Measurements from ENCODE around the gene PKN2.

PKN2 gene

DNA sequence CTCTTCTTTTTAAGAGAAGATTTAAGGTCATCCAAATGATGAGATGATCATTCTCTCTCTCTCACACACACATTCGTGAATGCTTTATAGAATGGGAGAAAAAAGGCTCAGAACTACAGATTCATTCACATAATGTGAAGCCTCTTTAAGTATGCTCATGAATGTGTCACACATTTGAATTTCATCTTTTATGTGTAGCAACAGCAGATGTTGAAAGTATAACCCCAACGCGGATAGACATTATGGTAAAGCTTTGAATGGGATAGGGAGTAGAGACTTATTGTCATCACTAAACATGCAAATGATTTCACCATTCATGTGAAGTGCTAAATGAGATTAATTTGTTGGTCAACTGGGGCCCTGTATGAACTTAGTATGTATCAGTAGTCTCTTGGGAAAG lies 15.7 kb upstream of the PKN2 start:
- DNase-seq, result no peak
- Histone ChIP-seq H3K9me3 (no peaks in the 10 kb centered on the region), H3K27me3 (no peaks in the 10 kb centered on the region), H3K36me3 (no peaks in the 10 kb centered on the region), H3K4me3 (ENCODE audit: low read depth, low read length) (no peak overlapping the region), H3K4me1 (no peaks in the 10 kb centered on the region)
- TF ChIP-seq, protein P1, sequence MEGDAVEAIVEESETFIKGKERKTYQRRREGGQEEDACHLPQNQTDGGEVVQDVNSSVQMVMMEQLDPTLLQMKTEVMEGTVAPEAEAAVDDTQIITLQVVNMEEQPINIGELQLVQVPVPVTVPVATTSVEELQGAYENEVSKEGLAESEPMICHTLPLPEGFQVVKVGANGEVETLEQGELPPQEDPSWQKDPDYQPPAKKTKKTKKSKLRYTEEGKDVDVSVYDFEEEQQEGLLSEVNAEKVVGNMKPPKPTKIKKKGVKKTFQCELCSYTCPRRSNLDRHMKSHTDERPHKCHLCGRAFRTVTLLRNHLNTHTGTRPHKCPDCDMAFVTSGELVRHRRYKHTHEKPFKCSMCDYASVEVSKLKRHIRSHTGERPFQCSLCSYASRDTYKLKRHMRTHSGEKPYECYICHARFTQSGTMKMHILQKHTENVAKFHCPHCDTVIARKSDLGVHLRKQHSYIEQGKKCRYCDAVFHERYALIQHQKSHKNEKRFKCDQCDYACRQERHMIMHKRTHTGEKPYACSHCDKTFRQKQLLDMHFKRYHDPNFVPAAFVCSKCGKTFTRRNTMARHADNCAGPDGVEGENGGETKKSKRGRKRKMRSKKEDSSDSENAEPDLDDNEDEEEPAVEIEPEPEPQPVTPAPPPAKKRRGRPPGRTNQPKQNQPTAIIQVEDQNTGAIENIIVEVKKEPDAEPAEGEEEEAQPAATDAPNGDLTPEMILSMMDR (IDR thresholded peaks at IDR 0.05; ENCODE audit: low read depth, low read length), result no peak

DNA sequence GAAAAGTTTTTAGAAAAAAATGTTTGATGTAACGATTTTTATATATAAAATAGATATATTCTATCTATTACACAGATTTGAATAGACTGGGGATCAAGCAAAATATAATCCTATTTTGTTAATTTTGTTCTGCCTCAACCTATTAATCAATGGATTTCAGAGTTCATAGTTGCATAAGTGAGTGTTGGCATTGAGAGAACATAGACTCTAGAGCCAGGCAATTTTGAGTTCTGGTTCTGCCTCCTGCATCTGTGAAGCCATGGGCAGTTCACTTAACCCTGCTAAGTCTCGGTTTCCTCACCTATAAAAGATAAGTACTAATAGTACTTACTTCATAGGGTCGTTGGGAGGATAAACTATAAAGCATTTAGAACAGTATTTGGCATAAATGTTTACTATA lies 13.6 kb upstream of the PKN2 start:
- no peaks in the 10 kb centered on the region for H3K27me3 ChIP-seq
- H3K4me3 ChIP-seq (ENCODE audit: low read depth, low read length), result no peak overlapping the region
- H3K36me3 ChIP-seq, result no peaks in the 10 kb centered on the region
- DNase-seq, result no peak
- TF ChIP-seq, protein P1 (IDR thresholded peaks at IDR 0.05; ENCODE audit: low read depth, low read length), result no peak
- no peaks in the 10 kb centered on the region for H3K4me1 ChIP-seq
- no peaks in the 10 kb centered on the region for H3K9me3 ChIP-seq

DNA sequence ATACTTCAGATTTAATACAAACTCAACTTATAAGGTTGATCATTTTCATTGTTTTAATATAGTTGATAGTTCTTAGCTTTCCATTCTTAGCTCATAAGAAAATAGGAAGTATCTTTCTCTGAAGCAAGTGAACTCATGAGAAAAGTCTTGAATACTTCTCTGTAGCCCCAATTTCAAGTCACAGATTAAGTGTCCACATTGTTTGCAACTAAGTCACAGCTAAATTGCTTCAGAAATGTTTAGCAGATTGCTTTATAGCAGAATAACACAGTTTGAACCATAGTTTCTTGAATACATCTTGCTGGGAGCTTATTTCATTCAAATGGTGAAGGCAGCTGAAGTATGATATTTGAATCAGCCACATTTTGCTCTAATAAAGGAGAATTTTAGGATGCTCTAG lies 10.6 kb upstream of the PKN2 start:
- Histone ChIP-seq H3K36me3 (no peaks in the 10 kb centered on the region), H3K9me3 (no peaks in the 10 kb centered on the region), H3K27me3 (no peaks in the 10 kb centered on the region), H3K4me3 (ENCODE audit: low read depth, low read length) (no peak overlapping the region), H3K4me1 (no peaks in the 10 kb centered on the region)
- TF ChIP-seq, protein P1 (IDR thresholded peaks at IDR 0.05; ENCODE audit: low read depth, low read length), result no peak
- no peak for DNase-seq

DNA sequence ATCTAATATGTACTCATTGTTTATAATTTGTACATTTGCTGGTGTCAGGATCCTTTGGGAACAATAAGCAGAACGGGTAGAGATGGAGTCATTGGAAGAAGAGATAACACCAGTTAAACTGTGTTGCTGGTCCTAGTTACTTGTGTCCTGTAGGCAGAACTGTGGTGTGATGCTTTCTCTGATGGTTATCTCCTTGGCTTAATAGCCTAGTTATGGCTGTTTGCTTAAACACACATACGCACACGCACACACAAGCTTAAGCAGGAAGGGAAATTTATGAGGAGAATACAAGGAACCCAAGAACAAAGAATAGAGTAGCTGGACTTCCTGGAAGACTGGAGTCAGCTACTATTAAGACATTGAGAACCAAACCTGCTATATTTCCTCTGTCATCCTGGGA lies 5.7 kb upstream of the PKN2 start:
- no peaks in the 10 kb centered on the region for H3K4me1 ChIP-seq
- DNase-seq, result no peak
- TF ChIP-seq, protein P1 (IDR thresholded peaks at IDR 0.05; ENCODE audit: low read depth, low read length), result no peak
- no peaks in the 10 kb centered on the region for H3K27me3 ChIP-seq
- H3K4me3 ChIP-seq (ENCODE audit: low read depth, low read length), result no peak overlapping the region
- H3K36me3 ChIP-seq, result no peaks in the 10 kb centered on the region
- no peaks in the 10 kb centered on the region for H3K9me3 ChIP-seq

DNA sequence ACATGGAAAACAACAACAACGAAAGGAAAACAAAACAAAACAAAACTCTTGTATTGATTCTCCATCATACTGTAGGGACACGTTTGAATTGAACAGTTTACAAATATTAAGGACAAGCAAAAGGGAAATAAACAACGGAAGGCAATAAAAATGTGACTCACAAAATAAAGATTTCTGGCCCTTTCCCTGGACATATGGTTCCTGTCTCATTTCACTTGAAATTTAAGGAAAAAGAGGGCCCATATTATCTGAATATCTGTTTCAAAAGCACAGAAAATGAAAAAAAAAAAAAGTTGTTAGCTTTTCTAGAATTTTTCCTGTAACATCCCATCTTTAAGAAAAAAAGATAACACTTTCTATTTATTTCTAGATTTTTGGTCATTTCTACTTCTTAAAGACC lies 3.6 kb upstream of the PKN2 start:
- TF ChIP-seq, protein P1 (IDR thresholded peaks at IDR 0.05; ENCODE audit: low read depth, low read length), result no peak
- Histone ChIP-seq H3K4me1 (no peaks in the 10 kb centered on the region), H3K4me3 (ENCODE audit: low read depth, low read length) (no peak overlapping the region), H3K27me3 (no peaks in the 10 kb centered on the region), H3K9me3 (no peaks in the 10 kb centered on the region), H3K36me3 (no peaks in the 10 kb centered on the region)
- DNase-seq, result no peak

DNA sequence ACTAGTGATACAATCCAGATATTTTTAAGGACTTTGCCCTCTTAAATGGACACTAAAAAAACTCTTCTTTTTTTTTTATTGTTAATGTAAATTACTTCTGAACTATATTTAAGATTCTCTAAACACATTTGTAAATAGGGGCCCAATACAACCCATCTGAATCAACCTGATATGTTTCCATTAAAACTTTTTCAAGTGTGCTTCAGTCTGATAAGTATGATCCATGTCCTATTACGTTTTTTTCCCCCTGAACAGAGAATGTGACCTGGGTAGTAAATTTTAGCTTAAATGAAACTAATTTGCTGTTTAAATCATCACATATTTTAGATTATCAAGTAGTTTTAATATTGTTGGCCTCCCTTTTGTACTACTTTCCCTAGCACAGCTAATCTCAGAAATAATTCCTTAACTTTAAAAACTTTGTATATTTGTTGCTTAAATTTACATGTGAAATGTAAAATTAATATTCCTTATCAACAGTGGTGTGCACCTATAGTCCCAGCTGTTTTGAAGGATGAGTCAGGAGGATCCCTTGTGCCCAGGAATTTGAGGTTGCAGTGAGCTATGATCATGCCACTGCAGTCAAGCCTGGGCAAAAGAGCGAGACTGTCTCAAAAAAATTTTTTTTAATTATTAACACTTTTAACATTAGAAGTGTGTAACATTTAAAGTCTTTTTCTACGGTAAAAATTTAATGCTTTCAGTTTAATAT lies 3.0 kb upstream of the PKN2 start:
- Histone ChIP-seq H3K36me3 (no peaks in the 10 kb centered on the region), H3K27me3 (no peaks in the 10 kb centered on the region), H3K4me1 (no peaks in the 10 kb centered on the region), H3K4me3 (ENCODE audit: low read depth, low read length) (no peak overlapping the region), H3K9me3 (no peaks in the 10 kb centered on the region)
- TF ChIP-seq, protein P1 (IDR thresholded peaks at IDR 0.05; ENCODE audit: low read depth, low read length), result no peak
- no peak for DNase-seq
